ENCODE data around the gene ZNF532.
"Not testable (repeated sequence)": the region's sequence is repeated elsewhere in the genome, so short reads cannot be mapped to it uniquely, and the experiment has no call there.

Gene ZNF532, protein sequence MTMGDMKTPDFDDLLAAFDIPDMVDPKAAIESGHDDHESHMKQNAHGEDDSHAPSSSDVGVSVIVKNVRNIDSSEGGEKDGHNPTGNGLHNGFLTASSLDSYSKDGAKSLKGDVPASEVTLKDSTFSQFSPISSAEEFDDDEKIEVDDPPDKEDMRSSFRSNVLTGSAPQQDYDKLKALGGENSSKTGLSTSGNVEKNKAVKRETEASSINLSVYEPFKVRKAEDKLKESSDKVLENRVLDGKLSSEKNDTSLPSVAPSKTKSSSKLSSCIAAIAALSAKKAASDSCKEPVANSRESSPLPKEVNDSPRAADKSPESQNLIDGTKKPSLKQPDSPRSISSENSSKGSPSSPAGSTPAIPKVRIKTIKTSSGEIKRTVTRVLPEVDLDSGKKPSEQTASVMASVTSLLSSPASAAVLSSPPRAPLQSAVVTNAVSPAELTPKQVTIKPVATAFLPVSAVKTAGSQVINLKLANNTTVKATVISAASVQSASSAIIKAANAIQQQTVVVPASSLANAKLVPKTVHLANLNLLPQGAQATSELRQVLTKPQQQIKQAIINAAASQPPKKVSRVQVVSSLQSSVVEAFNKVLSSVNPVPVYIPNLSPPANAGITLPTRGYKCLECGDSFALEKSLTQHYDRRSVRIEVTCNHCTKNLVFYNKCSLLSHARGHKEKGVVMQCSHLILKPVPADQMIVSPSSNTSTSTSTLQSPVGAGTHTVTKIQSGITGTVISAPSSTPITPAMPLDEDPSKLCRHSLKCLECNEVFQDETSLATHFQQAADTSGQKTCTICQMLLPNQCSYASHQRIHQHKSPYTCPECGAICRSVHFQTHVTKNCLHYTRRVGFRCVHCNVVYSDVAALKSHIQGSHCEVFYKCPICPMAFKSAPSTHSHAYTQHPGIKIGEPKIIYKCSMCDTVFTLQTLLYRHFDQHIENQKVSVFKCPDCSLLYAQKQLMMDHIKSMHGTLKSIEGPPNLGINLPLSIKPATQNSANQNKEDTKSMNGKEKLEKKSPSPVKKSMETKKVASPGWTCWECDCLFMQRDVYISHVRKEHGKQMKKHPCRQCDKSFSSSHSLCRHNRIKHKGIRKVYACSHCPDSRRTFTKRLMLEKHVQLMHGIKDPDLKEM (N-terminal part only)

DNA sequence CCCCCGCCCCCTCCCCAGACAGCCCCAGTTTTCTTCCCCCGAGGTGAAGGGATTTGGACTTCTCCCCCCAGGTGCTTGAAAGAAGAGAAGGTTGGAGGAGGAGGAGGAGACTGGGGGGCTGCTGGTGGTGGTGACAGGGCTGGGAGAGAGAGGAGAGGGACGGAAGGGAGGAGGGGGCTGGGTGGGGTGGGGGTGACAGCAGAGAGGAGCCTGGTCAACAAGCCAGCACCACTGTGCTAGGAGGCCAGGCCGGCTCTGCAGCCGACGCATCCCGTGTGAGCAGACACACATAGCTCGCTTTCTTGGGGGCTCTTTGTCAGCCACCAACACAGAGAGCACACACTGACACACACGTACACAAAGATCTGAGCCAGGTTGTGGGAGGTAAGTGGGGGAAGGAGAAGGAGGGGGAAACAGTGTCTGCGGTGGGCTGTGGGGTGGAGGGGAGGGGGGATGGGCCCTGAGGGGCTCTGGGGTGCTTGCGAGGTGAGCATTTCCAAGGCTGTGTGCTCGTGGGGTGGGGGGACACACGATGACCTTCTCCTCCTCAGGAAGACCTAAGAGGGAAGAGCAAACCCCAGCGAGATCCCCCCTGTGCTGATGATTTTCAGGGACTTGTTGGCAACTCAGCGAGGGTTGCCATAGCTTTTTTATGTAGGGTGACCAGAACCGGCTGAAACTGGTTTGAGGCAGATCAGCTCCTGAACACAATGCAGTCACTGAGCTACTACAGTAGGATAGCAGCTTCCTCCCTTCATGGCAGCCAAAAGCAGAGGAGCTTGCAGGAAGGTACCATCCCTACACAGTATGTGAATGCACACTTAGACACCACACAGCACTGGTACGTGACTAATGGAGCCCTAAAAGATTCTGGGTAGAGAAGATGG, at the start of gene ZNF532:
ZNF532 (plus strand) TSS at position 732 of the 887 bp plus-strand sequence. CDS start 53,411 bp downstream, outside the sequence.
- DNase-seq, result no peak

DNA sequence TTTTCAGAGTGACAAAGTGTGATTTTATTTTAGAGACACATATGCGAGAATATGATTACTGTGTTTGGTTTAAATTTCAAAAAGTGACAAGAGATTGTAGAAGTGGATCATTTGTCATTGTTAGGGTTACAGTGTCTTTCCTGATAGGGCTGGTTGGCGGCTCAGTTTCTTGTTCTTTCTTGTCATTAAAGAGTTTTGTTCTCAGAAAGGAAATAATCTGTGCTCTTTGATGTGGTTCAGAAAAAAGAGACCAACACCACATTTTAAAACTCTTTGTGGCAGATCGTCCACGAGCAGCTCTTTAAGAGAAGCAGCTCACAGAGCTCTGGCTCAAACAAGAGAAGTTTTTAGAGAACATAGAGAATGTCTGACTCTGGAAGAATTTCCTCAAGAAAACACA, 45.6 kb upstream of the ZNF532 start:
- DNase-seq, result peak; percentile 55

DNA sequence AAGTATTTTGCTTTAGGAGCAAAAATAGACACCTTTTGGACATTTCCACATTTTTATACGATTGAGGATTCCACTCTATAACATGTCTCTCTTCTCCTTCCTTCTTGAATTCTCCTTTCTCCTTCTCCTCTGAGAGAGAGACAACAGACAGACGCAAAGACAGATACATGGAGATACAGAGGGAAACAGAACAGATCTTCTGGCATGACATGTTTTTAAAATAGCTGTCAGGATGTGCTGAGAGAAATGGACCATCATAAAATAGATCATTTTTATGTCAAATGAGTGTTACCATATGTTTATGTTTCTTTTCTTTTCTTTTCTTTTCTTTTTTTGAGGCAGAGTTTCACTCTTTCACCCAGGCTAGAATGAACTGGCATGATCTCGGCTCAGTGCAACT, 44.4 kb upstream of the ZNF532 start:
- no peak for DNase-seq

DNA sequence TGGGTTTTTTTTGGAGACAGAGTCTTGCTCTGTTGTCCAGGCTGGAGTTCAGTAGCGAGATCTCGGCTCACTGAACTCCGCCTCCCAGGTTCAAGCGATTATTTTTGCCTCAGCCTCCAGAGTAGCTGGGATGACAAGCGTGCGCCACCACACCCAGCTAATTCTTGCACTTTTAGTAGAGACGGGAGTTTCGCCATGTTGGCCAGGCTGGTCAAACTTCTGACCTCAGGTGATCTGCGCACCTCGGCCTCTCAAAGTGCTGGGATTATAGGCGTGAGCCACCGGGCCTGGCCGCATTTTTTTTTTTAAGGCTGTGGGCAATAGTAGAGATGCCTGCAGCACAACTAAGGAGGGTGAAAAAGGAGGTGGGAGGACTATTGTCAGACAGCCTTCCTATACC, 41.7 kb upstream of the ZNF532 start:
- DNase-seq, result no peak

DNA sequence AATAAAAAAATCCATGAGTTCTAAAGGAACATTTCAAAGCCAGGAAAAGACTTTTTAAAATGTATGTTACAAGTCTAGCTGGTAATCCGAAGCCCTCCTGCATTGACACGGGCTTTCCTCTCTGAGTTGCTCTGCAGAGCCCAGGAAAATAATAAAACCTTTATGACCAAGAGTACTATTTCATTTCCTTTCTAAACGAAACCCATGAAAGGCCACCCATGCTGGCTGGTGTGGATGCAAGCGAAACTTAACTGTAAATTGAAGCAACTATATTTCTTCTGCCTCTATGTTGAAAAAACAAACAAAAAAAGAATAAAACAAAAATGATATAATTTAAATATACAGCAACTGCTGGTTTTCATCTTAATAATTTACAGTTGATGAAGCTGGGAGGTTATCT, 41.3 kb upstream of the ZNF532 start:
- no peak for DNase-seq

DNA sequence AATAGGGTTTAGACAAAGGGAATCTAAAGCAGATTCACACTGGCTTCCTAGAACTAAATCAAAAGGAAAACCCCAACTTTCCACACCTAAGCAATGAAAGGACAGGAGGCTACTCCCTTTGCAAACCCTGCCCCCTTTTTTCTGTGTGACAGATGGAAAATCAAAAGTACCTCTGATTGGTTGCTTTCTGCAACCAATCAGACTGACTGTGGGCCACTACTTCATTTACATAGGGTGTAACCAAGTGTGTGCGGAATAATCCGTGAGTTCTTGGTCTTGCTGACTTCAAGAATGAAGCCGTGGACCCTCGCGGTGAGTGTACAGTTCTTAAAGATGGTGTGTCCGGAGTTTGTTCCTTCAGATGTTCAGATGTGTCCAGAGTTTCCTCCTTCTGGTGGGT, 37.8 kb upstream of the ZNF532 start:
- DNase-seq, result not testable (repeated sequence)

DNA sequence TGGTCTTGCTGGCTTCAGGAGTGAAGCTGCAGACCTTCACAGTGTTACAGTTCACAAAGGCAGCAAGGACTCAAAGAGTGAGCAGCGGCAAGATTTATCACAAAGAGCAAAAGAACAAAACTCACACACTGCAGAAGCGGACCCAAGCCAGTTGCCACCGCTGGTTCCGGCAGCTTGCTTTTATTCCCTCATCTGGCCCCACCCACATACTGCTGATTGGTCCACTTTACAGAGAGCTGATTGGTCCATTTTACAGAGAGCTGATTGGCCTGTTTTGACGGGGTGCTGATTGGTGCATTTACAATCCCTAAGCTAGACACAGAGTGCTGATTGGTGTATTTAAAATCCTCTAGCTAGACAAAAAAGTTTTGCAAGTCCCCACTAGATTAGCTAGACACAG, 37.2 kb upstream of the ZNF532 start:
- DNase-seq, result no peak

DNA sequence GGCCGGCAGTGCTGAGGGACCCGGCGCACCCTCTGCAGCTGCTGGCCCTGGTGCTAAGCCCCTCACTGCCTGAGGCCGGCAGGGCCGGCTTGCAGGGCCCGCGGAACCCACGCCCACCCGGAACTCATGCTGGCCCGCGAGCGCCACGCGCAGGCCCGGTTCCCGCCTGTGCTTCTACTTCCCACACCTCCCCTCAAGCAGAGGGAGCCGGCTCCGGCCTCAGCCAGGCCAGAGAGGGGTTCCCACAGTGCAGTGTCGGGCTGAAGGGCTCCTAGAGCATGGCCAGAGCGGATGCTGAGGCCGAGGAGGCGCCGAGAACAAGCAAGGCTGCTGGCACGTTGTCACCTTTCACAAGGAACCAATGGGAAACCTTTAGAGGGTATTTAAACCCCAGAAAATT, 36.8 kb upstream of the ZNF532 start:
- DNase-seq, result no peak

DNA sequence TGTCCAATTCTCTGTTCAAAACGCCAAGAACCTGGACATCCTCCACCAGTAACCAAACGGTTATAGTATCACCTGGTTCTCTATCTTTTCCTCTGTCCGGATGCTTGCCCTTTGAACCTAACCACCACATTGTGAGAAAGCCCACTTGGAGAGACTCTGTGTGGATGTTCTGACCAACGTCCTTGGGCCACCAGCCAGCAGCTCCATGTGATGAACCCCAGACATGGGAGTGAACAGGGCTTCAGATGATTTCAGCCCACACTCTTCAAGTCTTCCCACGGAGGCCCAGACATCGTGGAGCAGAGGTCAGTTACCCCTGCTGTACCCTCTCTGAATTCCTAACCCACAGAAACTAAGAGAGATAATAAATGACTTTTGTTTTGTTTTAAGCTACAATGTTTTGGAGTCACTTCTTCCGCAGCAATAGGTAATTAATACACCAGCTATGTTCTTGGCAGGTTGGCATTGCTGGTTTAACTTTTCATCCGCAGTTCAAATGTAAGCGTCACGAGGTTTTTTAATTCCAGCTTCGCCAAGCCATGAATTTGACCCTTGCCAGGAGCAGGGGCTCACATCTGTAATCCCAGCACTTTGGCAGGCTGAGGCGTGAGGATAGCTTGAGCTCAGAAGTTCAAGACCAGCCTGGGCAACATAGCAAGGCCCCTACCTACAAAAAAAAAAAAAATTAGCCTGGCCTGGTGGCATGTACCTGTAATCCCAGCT, 36.1 kb upstream of the ZNF532 start:
- DNase-seq, result no peak

DNA sequence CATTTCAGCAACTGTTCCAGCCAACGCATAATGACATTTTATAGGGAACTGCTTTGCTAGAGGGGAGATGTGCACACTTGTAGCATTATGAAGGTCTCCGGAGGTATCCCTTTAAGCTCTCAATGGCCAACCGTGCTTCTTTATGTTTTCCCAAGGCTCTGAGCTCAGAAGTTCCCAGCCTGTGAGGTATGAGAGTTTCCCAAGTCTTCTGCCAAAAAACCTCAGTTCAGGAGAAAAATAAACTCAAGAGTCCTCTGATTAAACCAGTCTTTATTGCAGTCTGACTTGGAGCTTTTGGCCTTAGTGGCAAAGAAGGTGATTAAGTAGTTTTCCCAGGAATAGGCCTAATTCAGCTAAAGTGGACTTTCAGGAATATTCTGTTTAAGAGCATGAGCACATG, 35.4 kb upstream of the ZNF532 start:
- no peak for DNase-seq

DNA sequence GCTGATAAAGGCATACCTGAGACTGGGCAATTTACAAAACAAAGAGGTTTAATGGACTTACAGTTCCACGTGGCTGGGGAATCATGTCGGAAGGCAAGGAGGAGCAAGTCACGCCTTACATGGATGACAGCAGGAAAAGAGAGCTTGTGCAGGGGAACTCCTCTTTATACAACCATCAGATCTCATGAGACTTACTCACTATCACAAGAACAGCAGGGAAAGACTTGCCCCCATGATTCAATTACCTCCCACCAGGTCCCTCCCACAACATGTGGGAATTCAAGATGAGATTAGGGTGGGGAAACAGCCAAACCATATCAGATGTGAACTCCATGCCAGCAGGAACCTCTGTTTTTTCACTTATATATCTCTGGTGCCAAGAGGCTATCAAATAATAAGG, 34.8 kb upstream of the ZNF532 start:
- not testable (repeated sequence) for DNase-seq

DNA sequence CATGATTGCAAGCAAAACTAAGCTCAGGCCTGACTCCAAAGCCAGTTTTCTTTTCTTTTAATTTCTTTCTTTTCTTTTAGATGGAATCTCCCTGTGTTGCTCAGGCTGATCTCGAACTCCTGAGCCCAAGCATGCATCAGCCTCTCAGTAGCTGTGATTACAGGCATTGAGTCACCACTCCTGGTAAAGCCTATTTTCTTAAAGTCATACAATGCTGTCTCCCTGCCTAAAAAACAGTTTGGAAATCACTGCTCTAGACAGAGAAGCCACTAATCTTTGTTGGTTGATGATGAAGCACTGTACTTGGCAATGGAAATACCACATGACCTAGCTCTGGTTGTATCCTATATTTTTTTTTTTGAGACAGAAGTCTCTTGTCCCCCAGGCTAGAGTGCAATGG, 33.1 kb upstream of the ZNF532 start:
- no peak for DNase-seq

DNA sequence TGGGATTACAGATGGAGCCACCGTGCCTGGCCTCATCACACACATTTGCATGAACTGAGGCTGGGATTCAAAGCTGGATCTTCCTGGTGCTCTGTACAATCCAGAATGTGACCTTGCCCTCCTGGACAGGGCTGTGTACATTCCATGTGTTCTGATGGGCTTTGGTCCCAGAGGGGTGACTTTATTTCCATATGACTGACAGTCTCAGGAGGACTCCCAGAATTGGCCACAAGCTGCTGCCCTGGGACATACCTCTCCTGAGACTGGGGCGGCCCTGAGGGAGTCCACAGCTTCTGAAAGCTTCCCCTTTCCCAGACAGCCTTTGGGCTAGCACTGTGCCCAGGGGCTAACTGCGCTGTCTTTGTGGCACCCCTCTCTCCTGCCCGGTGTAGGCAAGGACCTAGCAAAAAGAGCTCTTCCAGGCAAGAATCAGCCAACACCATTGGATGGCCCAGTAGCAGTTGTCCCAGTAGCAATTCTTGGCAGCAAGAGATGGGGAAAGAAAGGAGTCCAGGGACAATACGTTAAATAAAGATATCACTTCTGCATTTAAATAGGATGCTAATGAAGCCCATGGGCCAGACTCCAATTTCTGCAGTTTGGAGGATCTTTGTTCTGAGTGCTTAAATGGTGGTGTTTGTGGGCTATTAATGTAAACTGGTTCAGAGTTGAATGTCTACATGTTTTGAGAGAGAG, 26.4 kb upstream of the ZNF532 start:
- DNase-seq, result no peak

DNA sequence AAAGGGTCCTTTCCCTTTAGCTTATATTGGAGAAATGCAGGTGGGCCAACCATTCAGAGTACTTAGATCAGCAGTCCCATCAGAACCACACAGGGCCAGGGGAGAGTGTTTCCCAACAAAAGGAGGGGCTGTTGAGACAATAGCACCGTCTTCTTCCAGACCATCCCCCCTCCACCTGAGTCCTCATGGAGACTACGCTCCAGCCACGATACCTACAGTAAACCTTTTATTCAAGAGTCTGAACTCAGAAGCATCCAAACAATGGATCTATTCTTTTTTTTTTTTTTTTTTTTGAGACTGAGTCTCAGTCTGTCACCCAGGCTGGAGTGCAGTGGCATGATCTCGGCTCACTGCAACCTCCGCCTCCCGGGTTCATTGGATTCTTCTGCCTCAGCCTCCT, 25.7 kb upstream of the ZNF532 start:
- DNase-seq, result no peak

DNA sequence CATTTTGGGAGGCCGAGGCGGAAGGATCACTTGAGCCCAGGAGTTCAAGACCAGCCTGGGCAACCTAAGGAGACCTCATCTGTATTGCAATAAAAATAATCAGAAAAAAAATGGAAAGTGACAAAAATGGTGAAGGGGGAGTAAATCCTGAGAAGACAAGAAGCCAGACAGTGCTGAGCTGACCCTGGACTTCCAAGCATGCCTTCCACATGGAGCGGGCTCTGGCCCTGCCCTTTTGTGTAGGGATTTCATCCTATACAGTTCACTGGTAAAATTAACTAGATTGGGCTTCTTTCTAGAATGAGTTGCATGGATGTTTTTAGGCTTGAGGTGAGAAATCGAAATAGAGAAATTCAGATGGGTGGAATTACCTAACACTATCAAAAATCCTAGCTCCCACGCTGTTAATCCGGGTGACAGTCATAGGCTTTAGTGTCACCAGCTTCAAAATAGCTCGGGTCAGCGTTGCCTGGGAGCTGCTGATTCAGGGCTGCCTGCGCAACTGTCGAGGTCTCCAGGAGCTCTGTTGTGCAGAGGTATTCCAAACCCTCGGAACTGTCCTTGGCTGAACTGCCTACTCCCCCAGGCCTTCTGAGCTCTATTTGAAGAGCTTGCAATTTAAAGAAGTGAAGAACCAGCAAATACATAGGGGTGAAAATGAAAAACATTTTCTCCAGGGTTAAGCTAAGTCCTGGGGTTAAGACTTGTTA, 21.5 kb upstream of the ZNF532 start:
- DNase-seq, result no peak

DNA sequence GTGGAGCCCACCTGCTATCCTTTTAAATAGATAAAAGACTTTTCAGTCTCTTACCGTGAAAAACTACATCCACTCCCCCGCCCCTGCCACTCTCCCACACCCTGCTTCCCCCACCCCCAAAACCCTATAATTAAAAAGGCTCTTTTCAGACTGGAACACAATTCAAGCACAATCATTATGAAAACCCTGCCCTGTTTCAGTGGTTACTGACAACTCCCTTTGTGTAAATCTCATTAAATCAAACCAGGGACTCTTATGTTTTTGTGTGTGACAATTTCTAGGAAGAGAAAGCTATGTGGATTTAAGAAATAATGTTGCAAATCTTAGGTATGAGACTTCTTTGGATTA, 21.0 kb upstream of the ZNF532 start:
- no peak for DNase-seq

DNA sequence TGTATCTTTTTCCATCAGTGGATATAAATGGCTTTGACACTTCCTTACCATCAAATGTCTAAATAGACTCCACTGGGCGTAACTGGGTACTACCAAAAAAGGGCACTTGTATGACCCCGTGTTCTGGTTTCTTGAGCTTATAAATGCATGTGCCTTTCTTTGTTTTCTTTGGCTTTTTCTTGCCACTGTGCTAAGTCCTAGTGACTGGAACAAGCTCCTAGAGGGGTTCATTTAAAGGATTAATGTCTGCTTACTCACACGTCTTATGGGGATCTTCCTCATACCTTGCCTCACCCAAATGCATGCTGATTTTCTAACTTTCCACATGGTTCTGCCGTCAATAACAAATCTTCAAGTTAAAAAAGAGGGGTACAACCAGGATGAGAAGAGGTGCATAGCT, 19.8 kb upstream of the ZNF532 start:
- no peak for DNase-seq

DNA sequence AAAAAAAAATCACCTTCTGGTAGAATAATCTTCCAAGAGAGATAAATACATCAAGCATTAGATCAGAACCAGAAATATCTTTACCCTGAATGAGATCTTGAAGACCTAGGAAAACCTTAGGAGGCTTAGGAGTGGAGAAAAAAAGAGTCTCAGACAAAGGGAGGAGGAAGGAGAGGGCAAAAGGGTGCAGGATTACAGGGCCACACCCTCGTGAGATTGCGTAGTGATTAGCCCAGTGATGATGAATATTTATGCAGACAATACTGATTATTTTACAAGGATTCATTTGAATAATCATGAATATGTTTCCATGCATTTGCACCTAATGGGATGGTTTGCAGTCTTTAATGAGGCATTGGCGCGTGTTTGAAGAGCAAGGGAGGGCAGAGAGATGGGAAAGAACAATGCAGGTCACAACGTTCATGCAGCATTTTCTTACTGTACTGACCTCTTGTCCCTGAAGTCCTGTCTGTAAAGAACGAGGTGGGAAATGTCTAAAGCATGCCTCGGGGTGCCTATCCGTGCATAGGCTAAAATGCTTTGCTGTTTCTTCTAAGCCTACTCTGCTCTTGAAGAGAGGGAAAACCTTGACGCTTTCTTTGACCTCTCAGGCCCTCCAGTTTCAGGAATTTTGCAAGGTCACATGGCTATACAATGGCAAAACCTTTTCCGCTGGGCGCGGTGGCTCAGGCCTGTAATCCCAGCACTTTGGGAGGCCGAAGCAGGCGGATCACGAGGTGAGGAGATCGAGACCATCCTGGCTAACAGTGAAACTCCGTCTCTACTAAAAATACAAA, 18.6 kb upstream of the ZNF532 start:
- DNase-seq, result no peak

DNA sequence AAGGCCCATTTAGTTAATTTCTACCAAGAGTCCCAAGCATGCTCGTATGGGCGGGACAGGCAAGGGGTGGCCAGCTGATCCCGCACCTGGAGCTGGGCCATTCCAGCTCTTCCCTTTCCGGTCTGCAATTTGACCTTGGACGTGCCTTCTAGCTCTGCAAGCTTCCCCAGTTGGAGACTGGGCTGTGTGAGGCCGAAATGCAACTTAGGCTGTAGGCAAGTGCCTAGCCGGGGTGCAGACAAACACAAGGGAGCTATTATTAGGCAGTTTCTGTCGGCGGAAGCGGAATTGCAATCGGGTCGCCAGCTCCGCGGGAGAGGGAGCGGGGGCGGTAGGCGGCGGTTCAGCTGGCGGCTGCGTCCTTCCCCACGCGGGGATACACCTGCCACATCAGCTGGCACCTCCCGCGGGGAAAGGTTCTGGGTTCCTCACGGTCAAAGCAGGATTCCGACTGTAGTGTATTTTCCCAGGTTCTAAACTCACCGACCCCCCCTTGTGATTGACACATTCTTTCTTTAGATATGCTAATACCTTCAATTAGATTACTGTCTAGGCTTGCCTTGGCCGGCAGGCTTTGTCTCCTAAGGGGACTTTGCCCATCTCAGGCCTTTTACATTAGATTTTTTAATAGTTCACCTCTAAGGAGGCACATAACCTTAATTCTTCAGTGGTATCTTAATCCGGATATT, 17.1 kb upstream of the ZNF532 start:
- no peak for DNase-seq

Data from OCI-M1 (cell line).